ENCODE data around the gene PPIH. TPM values are rescaled to one million over a fixed set of nuclear protein-coding genes. Genes with fewer than 3 reads are reported as not detected.
"Not testable (repeated sequence)": the region's sequence is repeated elsewhere in the genome, so short reads cannot be mapped to it uniquely, and the experiment has no call there.

The PPIH gene
- total RNA-seq, 2 experiments from 2014 or later: 107 to 108 TPM

- peaks cover 32% of the 10 kb centered on the region for H3K36me3 Mint-ChIP-seq (ENCODE audit: low read depth)
- DNase-seq: no peak
- no peaks in the 10 kb centered on the region for H3K4me1 Mint-ChIP-seq (ENCODE audit: low read depth)
- CTCF ChIA-PET: no interaction called here
- H3K27me3 Mint-ChIP-seq (ENCODE audit: low read depth): no peaks in the 10 kb centered on the region
- H3K27ac Mint-ChIP-seq: no peak overlapping the region
- H3K9me3 Mint-ChIP-seq: no peaks in the 10 kb centered on the region
- no peak overlapping the region for H3K4me3 Mint-ChIP-seq
- intact Hi-C loops (cut with micrococcal nuclease): no loop called here
Observed at GRCh38 chr1:42670425-42670824, 12.2 kb downstream of the PPIH start.

GRCh38 chr1:42674214-42674613, 16.0 kb downstream of the PPIH start:
- Mint-ChIP-seq H3K27ac (no peak overlapping the region), H3K27me3 (ENCODE audit: low read depth) (no peaks in the 10 kb centered on the region), H3K4me3 (no peak overlapping the region), H3K9me3 (no peaks in the 10 kb centered on the region), H3K4me1 (ENCODE audit: low read depth) (no peaks in the 10 kb centered on the region), H3K36me3 (ENCODE audit: low read depth) (peaks cover 15% of the 10 kb centered on the region)
- CTCF ChIA-PET: no interaction called here
- intact Hi-C loops (cut with micrococcal nuclease): no loop called here
- DNase-seq: no peak

DNA sequence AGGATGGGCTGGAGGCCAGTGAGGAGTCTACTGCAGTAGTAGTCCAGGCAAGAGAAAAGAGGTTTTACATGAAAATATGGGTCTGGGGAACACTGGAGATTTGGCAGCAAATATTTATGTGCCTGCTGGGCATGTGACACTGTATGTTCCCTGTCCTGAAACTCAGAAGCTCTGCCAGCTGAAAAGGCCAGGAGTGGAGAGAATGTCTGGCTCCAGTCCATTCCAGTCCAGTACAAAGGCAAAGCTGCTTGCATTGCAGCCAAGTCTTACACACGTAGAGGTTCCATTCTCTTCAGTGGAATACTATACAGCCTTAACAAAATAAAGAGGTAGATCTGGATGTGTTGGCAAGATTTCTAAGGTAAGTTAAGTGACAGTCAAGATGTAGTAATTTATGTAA, 16.5 kb downstream of the PPIH start:
- Mint-ChIP-seq H3K27me3 (ENCODE audit: low read depth) (no peaks in the 10 kb centered on the region), H3K27ac (no peak overlapping the region), H3K36me3 (ENCODE audit: low read depth) (peaks cover 13% of the 10 kb centered on the region), H3K9me3 (no peaks in the 10 kb centered on the region), H3K4me1 (ENCODE audit: low read depth) (no peaks in the 10 kb centered on the region), H3K4me3 (no peak overlapping the region)
- intact Hi-C loops (cut with micrococcal nuclease): no loop called here
- CTCF ChIA-PET: no interaction called here
- DNase-seq: no peak

DNA sequence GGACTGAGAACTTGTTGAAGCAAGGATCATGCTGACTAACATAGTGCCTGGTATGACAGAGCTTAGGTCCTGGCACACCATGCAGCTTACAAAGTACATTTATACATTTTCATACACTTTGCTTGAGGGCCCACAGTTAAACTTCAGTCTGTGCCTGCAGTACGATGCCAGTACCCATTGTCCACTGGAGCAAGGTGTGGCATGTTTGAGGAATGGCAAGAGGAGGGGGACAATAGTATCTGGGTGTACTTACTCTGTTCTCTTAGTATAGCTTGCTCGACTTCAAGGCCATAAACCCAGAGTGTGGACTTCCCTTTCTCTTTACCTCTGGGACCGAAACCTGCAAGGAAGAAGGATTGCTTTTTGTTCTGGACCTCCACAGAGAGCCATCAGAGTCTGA, 17.2 kb downstream of the PPIH start:
- intact Hi-C loops (cut with micrococcal nuclease): no loop called here
- CTCF ChIA-PET: no interaction called here
- no peak overlapping the region for H3K27ac Mint-ChIP-seq
- H3K9me3 Mint-ChIP-seq: no peaks in the 10 kb centered on the region
- DNase-seq: no peak
- peaks cover 4% of the 10 kb centered on the region for H3K4me1 Mint-ChIP-seq (ENCODE audit: low read depth)
- no peak overlapping the region for H3K4me3 Mint-ChIP-seq
- peaks cover 10% of the 10 kb centered on the region for H3K36me3 Mint-ChIP-seq (ENCODE audit: low read depth)
- H3K27me3 Mint-ChIP-seq (ENCODE audit: low read depth): no peaks in the 10 kb centered on the region

GRCh38 chr1:42676534-42677087, 18.4 kb downstream of the PPIH start:
- peaks cover 11% of the 10 kb centered on the region for H3K4me1 Mint-ChIP-seq (ENCODE audit: low read depth)

GRCh38 chr1:42679364-42679983, 21.3 kb downstream of the PPIH start:
- no peak overlapping the region for H3K27ac Mint-ChIP-seq
- intact Hi-C loops (cut with micrococcal nuclease): no loop called here
- H3K4me1 Mint-ChIP-seq (ENCODE audit: low read depth): peaks cover 19% of the 10 kb centered on the region
- no peak overlapping the region for H3K4me3 Mint-ChIP-seq
- CTCF ChIA-PET: interaction anchor here (0.5 kb wide), 1 partner anchor 85 kb away, joined by 3 read pairs; no protein-coding TSS in a partner anchor
- H3K9me3 Mint-ChIP-seq: no peaks in the 10 kb centered on the region
- peaks cover 19% of the 10 kb centered on the region for H3K36me3 Mint-ChIP-seq (ENCODE audit: low read depth)
- no peaks in the 10 kb centered on the region for H3K27me3 Mint-ChIP-seq (ENCODE audit: low read depth)
- DNase-seq: no peak

More at GRCh38 chr1:42676534-42677087, 18.4 kb downstream of the PPIH start:
- H3K36me3 Mint-ChIP-seq (ENCODE audit: low read depth): peaks cover 8% of the 10 kb centered on the region
- H3K4me3 Mint-ChIP-seq: no peak overlapping the region
- DNase-seq: no peak
- H3K27ac Mint-ChIP-seq: no peak overlapping the region
- CTCF ChIA-PET: interaction anchor here (0.7 kb wide), 1 partner anchor 807 kb away, joined by 3 read pairs; no protein-coding TSS in a partner anchor
- intact Hi-C loops (cut with micrococcal nuclease): no loop called here
- no peaks in the 10 kb centered on the region for H3K27me3 Mint-ChIP-seq (ENCODE audit: low read depth)
- H3K9me3 Mint-ChIP-seq: no peaks in the 10 kb centered on the region

GRCh38 chr1:42680055-42680454, 21.8 kb downstream of the PPIH start:
- H3K27me3 Mint-ChIP-seq (ENCODE audit: low read depth): no peaks in the 10 kb centered on the region
- peaks cover 24% of the 10 kb centered on the region for H3K4me1 Mint-ChIP-seq (ENCODE audit: low read depth)
- no peak overlapping the region for H3K27ac Mint-ChIP-seq
- peak overlapping the region; percentile 94 for H3K4me3 Mint-ChIP-seq
- intact Hi-C loops (cut with micrococcal nuclease): loop anchor here (5.0 to 10.0 kb wide), 3 partner anchors 165 to 398 kb away; partner anchors contain the start of gene ZNF691
- CTCF ChIA-PET: interaction anchor here (0.5 kb wide), 1 partner anchor 84 kb away, joined by 3 read pairs; no protein-coding TSS in a partner anchor
- peaks cover 25% of the 10 kb centered on the region for H3K36me3 Mint-ChIP-seq (ENCODE audit: low read depth)
- H3K9me3 Mint-ChIP-seq: no peaks in the 10 kb centered on the region
- DNase-seq: no peak

GRCh38 chr1:42680921-42681683, 22.9 kb downstream of the PPIH start:
- Mint-ChIP-seq H3K27ac (peak overlapping the region; percentile 97), H3K4me3 (peak overlapping the region; percentile 94), H3K27me3 (ENCODE audit: low read depth) (no peaks in the 10 kb centered on the region), H3K36me3 (ENCODE audit: low read depth) (peaks cover 32% of the 10 kb centered on the region), H3K9me3 (no peaks in the 10 kb centered on the region), H3K4me1 (ENCODE audit: low read depth) (peaks cover 34% of the 10 kb centered on the region)
- intact Hi-C loops (cut with micrococcal nuclease): loop anchor here (5.0 to 10.0 kb wide), 3 partner anchors 164 to 399 kb away; partner anchors contain the start of gene ZNF691
- peak; percentile 27 for DNase-seq
- CTCF ChIA-PET: interaction anchor here (0.8 to 1.0 kb wide), 2 partner anchors 9 to 507 kb away, joined by 3 to 5 read pairs; no protein-coding TSS in a partner anchor

DNA sequence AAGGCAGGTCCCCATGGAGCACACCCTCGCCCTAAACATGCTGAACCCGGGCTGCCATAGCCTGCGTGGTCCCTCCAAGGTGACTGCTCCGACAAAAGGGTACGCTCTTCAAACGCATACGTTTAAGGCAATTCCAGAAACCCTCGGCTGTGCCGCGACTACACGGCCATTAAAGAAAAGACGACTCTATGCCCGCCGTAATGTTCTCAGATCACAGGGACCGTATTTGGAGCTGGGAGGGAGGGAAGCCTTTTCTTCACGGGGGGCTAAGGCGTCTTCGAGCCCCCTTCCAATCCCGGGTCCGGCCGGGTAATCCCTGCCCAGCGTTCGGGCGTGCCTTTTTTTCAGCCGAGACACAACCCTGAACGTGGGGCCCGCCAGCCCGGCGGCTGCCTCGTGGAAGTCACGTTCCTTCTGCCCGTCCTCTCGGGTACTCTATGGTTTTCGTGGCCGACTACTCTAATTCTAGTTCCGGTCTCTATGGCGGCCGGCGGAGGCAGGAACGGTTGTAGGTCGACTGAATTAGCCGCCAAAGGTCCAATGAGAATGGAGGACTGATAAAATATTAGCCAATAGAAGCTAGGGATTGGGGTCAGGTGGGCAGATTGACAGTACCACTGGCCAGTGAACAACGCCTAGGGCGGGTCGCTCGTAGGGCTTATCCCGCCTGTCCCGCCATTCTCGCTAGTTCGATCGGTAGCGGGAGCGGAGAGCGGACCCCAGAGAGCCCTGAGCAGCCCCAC, 23.7 kb downstream of the PPIH start, which contains the start of gene YBX1:
TSS of gene YBX1 (plus strand) at position 678 of the 743 bp plus-strand sequence. CDS start 148 bp downstream, outside the sequence.
- H3K4me3 Mint-ChIP-seq: peak within 1 kb of the TSS; percentile 97
- peak within 1 kb of the TSS; percentile 97 for H3K27ac Mint-ChIP-seq
- H3K27me3 Mint-ChIP-seq (ENCODE audit: low read depth): no peaks in the 10 kb centered on the region
- peaks cover 34% of the 10 kb centered on the region for H3K36me3 Mint-ChIP-seq (ENCODE audit: low read depth)
- CTCF ChIA-PET: interaction anchor here (1.0 kb wide), 1 partner anchor 10 kb away, joined by 3 read pairs; no protein-coding TSS in a partner anchor
- no peaks in the 10 kb centered on the region for H3K9me3 Mint-ChIP-seq
- intact Hi-C loops (cut with micrococcal nuclease): loop anchor here (1.0 to 10.0 kb wide), 9 partner anchors 24 to 400 kb away; partner anchors contain the start of genes C1orf50, CCDC30, ERMAP and FOXJ3
- DNase-seq: peak; percentile 97
- H3K4me1 Mint-ChIP-seq (ENCODE audit: low read depth): peaks cover 42% of the 10 kb centered on the region

DNA sequence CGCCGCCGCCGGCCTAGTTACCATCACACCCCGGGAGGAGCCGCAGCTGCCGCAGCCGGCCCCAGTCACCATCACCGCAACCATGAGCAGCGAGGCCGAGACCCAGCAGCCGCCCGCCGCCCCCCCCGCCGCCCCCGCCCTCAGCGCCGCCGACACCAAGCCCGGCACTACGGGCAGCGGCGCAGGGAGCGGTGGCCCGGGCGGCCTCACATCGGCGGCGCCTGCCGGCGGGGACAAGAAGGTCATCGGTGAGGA, 24.2 kb downstream of the PPIH start:
- peaks cover 46% of the 10 kb centered on the region for H3K4me1 Mint-ChIP-seq (ENCODE audit: low read depth)
- H3K9me3 Mint-ChIP-seq; H3K27me3 Mint-ChIP-seq (ENCODE audit: low read depth); DNase-seq; CTCF ChIA-PET: not testable (repeated sequence)
- H3K27ac Mint-ChIP-seq: peak overlapping the region; percentile 97
- H3K36me3 Mint-ChIP-seq (ENCODE audit: low read depth): peaks cover 37% of the 10 kb centered on the region
- intact Hi-C loops (cut with micrococcal nuclease): loop anchor here (1.0 to 10.0 kb wide), 9 partner anchors 24 to 400 kb away; partner anchors contain the start of genes C1orf50, CCDC30, ERMAP and FOXJ3
- H3K4me3 Mint-ChIP-seq: peak overlapping the region; percentile 94

DNA sequence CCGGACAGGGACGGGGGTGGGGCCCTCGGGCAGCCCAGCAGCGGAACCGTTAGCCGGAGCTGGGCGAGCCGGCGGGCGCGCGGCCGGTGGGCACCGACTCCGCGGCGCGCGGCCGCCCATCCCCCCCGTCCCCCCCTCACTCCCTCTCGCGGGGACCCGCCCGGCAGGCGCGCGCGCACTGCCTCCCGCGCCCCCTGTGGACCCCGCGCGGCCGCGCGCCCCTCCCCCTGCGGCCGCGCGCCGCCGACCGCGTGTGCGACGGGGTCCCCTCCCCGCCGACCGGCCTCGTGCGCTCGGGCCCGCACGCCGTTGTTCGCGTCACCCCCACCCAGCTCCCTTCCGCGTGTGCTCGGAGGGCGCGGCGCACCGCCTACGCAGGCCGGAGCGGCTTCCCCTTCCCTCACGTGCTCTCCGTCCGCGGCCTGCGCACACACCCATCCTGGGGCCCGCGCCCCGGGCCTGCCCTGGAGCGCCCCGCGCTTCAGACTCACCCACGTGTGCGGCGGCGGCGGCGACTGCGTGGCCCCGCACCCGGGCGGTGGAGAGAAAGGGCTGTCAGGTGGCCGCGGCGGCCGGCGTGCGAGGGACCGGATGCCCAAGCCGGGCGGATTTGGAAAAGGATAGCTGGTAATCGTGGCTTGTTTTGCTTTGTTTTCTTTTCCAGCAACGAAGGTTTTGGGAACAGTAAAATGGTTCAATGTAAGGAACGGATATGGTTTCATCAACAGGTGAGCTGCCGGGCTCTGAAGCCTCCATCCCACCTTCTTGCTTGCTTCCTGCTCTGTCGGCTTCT, 24.7 kb downstream of the PPIH start:
- Mint-ChIP-seq H3K36me3 (ENCODE audit: low read depth) (peaks cover 42% of the 10 kb centered on the region), H3K27ac (peak overlapping the region; percentile 91), H3K9me3 (no peaks in the 10 kb centered on the region), H3K4me3 (peak overlapping the region; percentile 97), H3K27me3 (ENCODE audit: low read depth) (no peaks in the 10 kb centered on the region), H3K4me1 (ENCODE audit: low read depth) (peaks cover 51% of the 10 kb centered on the region)
- intact Hi-C loops (cut with micrococcal nuclease): loop anchor here (1.0 to 10.0 kb wide), 9 partner anchors 25 to 401 kb away; partner anchors contain the start of genes C1orf50, CCDC30, ERMAP and FOXJ3
- CTCF ChIA-PET: interaction anchor here (1.0 kb wide), 1 partner anchor 23 kb away, joined by 3 read pairs; no protein-coding TSS in a partner anchor
- peak; percentile 57 for DNase-seq
